RKO (cell line): Measurements from ENCODE around the gene GRM5.
"Not testable (repeated sequence)": the region's sequence is repeated elsewhere in the genome, so short reads cannot be mapped to it uniquely, and the experiment has no call there.

Experiments
- DNase-seq: peaks from one replicate; pipeline ENCODE4 v3.0.0-alpha.2; 2016; ENCODE audit warnings: low spot score

Gene GRM5

GRCh38 chr11:88835709-88836108 lies 230.1 kb downstream of the GRM5 start:
- not testable (repeated sequence) for DNase-seq

GRCh38 chr11:88831303-88831890 lies 234.4 kb downstream of the GRM5 start:
- DNase-seq, result no peak

GRCh38 chr11:88827018-88827676 lies 238.6 kb downstream of the GRM5 start:
- no peak for DNase-seq

- no peak for DNase-seq
Measured at GRCh38 chr11:88819616-88820015, 246.2 kb downstream of the GRM5 start.

- DNase-seq, result no peak
Measured at GRCh38 chr11:88818978-88819377, 246.8 kb downstream of the GRM5 start.

- no peak for DNase-seq
Measured at GRCh38 chr11:88815505-88815904, 250.3 kb downstream of the GRM5 start.

- DNase-seq, result no peak
Measured at GRCh38 chr11:88814076-88814475, 251.7 kb downstream of the GRM5 start.

- DNase-seq, result no peak
Measured at GRCh38 chr11:88813233-88813915, 252.4 kb downstream of the GRM5 start.

GRCh38 chr11:88810420-88811097 lies 255.2 kb downstream of the GRM5 start:
- DNase-seq, result no peak

GRCh38 chr11:88809126-88809525 lies 256.7 kb downstream of the GRM5 start:
- DNase-seq, result no peak

- DNase-seq, result no peak
Measured at GRCh38 chr11:88807349-88807748, 258.4 kb downstream of the GRM5 start.

- no peak for DNase-seq
Measured at GRCh38 chr11:88806410-88806809, 259.4 kb downstream of the GRM5 start.

- no peak for DNase-seq
Measured at GRCh38 chr11:88801484-88802123, 264.2 kb downstream of the GRM5 start.

GRCh38 chr11:88799771-88800500 lies 265.8 kb downstream of the GRM5 start:
- DNase-seq, result no peak

- no peak for DNase-seq
Measured at GRCh38 chr11:88790182-88790581, 275.6 kb downstream of the GRM5 start.

- DNase-seq, result peak; percentile 59
Measured at GRCh38 chr11:88779577-88779976, 286.2 kb downstream of the GRM5 start.

GRCh38 chr11:88770475-88771079 lies 295.2 kb downstream of the GRM5 start:
- DNase-seq, result no peak

- no peak for DNase-seq
Measured at GRCh38 chr11:88744140-88744539, 321.6 kb downstream of the GRM5 start.

GRCh38 chr11:88739524-88739923 lies 326.3 kb downstream of the GRM5 start:
- DNase-seq, result no peak

- no peak for DNase-seq
Measured at GRCh38 chr11:88709567-88709966, 356.2 kb downstream of the GRM5 start.

GRCh38 chr11:88704485-88704884 lies 361.3 kb downstream of the GRM5 start:
- peak; percentile 5 for DNase-seq
